Naive thymus-derived CD4-positive, alpha-beta T cell (primary cell): ENCODE measurements around the gene MC1R. TPM values are rescaled to one million over a fixed set of nuclear protein-coding genes. Genes with fewer than 3 reads are reported as not detected.

Experiments
- ATAC-seq: fragments of 150-1000 bp; cut with Tn5 transposase; 2 replicates; pipeline ENCODE4 v1.10.0; 2021; ENCODE audit warnings: mild to moderate bottlenecking, moderate library complexity
- CTCF ChIA-PET: fragments of 350-600 bp; sonication (Branson Sonifier 250); formaldehyde crosslinking; loops from one replicate; lab custom pipeline; 2021; ENCODE audit warnings: antibody characterized with exemption; lab: Charles Lee
- POLR2A ChIA-PET: fragments of 350-600 bp; sonication (Branson Sonifier 250); formaldehyde crosslinking; loops from one replicate; lab custom pipeline; 2021; ENCODE audit warnings: antibody characterized with exemption, inconsistent platforms; lab: Charles Lee
- DNase-seq, 9 donors: peaks; one replicate each; pipeline versions ENCODE4 v3.0.0 to v3.0.0-alpha.2; 2020 to 2022; ENCODE audit warnings: mixed read lengths in 1 of 9
- H3K27ac ChIP-seq: one replicate; pipeline ENCODE4 v1.7.0; 2013; ENCODE audit warnings: mild to moderate bottlenecking, low read depth, low read length, moderate library complexity
- H3K27me3 ChIP-seq, 2 donors: one replicate each; pipeline ENCODE4 v1.7.0; 2013; ENCODE audit warnings: low read length in 2 of 2, mild to moderate bottlenecking in 2 of 2, moderate library complexity in 2 of 2; ENCODE audit not compliant: control insufficient read depth in 2 of 2, insufficient read depth in 2 of 2
- H3K36me3 ChIP-seq, 3 experiments: 1 replicate in 2 of 3; 2 replicates in 1 of 3; pipeline ENCODE4 v1.7.0; 2013; ENCODE audit warnings: low read length in 3 of 3, mild to moderate bottlenecking in 3 of 3, moderate library complexity in 1 of 3; ENCODE audit not compliant: insufficient read depth in 3 of 3, control insufficient read depth in 2 of 3
- H3K4me1 ChIP-seq, 2 donors: one replicate each; pipeline ENCODE4 v1.7.0; 2013; ENCODE audit warnings: low read length in 2 of 2, mild to moderate bottlenecking in 2 of 2, moderate library complexity in 1 of 2; ENCODE audit not compliant: control insufficient read depth in 2 of 2, insufficient read depth in 2 of 2
- H3K4me3 ChIP-seq: 2 replicates; pipeline ENCODE4 v1.7.0; 2013; ENCODE audit warnings: mild to moderate bottlenecking, low read length
- H3K9me3 ChIP-seq, 3 experiments: 1 replicate in 2 of 3; 2 replicates in 1 of 3; pipeline ENCODE4 v1.7.0; 2013; ENCODE audit warnings: low read length in 3 of 3; ENCODE audit not compliant: control insufficient read depth in 2 of 3
- H3K27ac Mint-ChIP-seq, 9 donors: one replicate each; pipeline ENCODE4 v1.8.0; 2020 to 2022; ENCODE audit warnings: mixed read lengths in 9 of 9, mild to moderate bottlenecking in 8 of 9, moderate library complexity in 5 of 9, inconsistent platforms in 2 of 9
- H3K27me3 Mint-ChIP-seq, 5 donors: one replicate each; pipeline ENCODE4 v1.8.0; 2021 to 2022; ENCODE audit warnings: mixed read lengths in 5 of 5, mild to moderate bottlenecking in 1 of 5
- H3K36me3 Mint-ChIP-seq, 5 donors: one replicate each; pipeline ENCODE4 v1.8.0; 2020 to 2022; ENCODE audit warnings: mixed read lengths in 5 of 5, mild to moderate bottlenecking in 3 of 5, inconsistent platforms in 1 of 5
- H3K4me1 Mint-ChIP-seq, 7 donors: one replicate each; pipeline ENCODE4 v1.8.0; 2020 to 2022; ENCODE audit warnings: mixed read lengths in 7 of 7, mild to moderate bottlenecking in 3 of 7, inconsistent platforms in 1 of 7
- H3K4me3 Mint-ChIP-seq, 10 donors: one replicate each; pipeline ENCODE4 v1.8.0; 2020 to 2022; ENCODE audit warnings: mild to moderate bottlenecking in 10 of 10, mixed read lengths in 10 of 10, moderate library complexity in 6 of 10, inconsistent platforms in 2 of 10
- H3K9me3 Mint-ChIP-seq, 11 donors: one replicate each; pipeline ENCODE4 v1.8.0; 2020 to 2022; ENCODE audit warnings: mixed read lengths in 11 of 11, mild to moderate bottlenecking in 4 of 11, inconsistent platforms in 1 of 11, moderate library complexity in 1 of 11
- intact Hi-C, 2 donors: fragments of 100-400 bp; cut with micrococcal nuclease; formaldehyde crosslinking; loops; one replicate each; pipeline ENCODE4 v1.15.1; 2023
- polyA plus RNA-seq, 2 donors: library from polyadenylated mRNA; unstranded; fragments of 300-500 nt; fragmentation: Illumina TruSeq; gene quantifications; one replicate each; pipeline ENCODE4 v1.2.3, GENCODE V29; 2021
- total RNA-seq, 6 experiments: library from RNA in 5 of 6; stranded (reverse) in 5 of 6; gene quantifications; 1 replicate in 5 of 6; 2 replicates in 1 of 6; pipeline ENCODE4 v1.2.3 and lab custom pipeline; 2021 to 2026

Gene MC1R
- total and polyA plus RNA-seq, 7 experiments from 2014 or later: 0.14 to 13.9 (median 10.5) TPM

- Histone ChIP-seq H3K4me3 (no peak overlapping the region), H3K27ac (no peak overlapping the region), H3K4me1 (no peaks in the 10 kb centered on the region), H3K36me3 (peaks cover 0 to 64% (median 0%) of the 10 kb centered on the region in 3 experiments), H3K9me3 (no peaks in the 10 kb centered on the region), H3K27me3 (no peaks in the 10 kb centered on the region)
- H3K4me1 Mint-ChIP-seq: peaks cover 0 to 3% (median 0%) of the 10 kb centered on the region in 7 donors
- H3K9me3 Mint-ChIP-seq: no peaks in the 10 kb centered on the region
- no peak overlapping the region for H3K4me3 Mint-ChIP-seq
- no peak for DNase-seq
- ChIA-PET POLR2A (no interaction called here), CTCF (no interaction called here)
- ATAC-seq: no peak
- intact Hi-C loops: no loop called here
- no peak overlapping the region for H3K27ac Mint-ChIP-seq
- no peaks in the 10 kb centered on the region for H3K27me3 Mint-ChIP-seq
- peaks cover 2 to 24% (median 8%) of the 10 kb centered on the region in 5 donors for H3K36me3 Mint-ChIP-seq
Observed at GRCh38 chr16:89960966-89961365, 42.3 kb downstream of the MC1R start.

- POLR2A ChIA-PET: no interaction called here
- Histone ChIP-seq H3K9me3 (no peaks in the 10 kb centered on the region), H3K4me1 (no peaks in the 10 kb centered on the region), H3K36me3 (peaks cover 0 to 59% (median 0%) of the 10 kb centered on the region in 3 experiments), H3K27ac (no peak overlapping the region), H3K27me3 (no peaks in the 10 kb centered on the region), H3K4me3 (no peak overlapping the region)
- peaks cover 2 to 23% (median 8%) of the 10 kb centered on the region in 5 donors for H3K36me3 Mint-ChIP-seq
- H3K27me3 Mint-ChIP-seq: no peaks in the 10 kb centered on the region
- no peak overlapping the region for H3K27ac Mint-ChIP-seq
- no peak for ATAC-seq
- CTCF ChIA-PET: no interaction called here
- no peak overlapping the region for H3K4me3 Mint-ChIP-seq
- intact Hi-C loops: no loop called here
- DNase-seq: no peak
- peaks cover 0 to 3% (median 0%) of the 10 kb centered on the region in 7 donors for H3K4me1 Mint-ChIP-seq
- H3K9me3 Mint-ChIP-seq: no peaks in the 10 kb centered on the region
Observed at GRCh38 chr16:89961920-89962319, 43.3 kb downstream of the MC1R start.

- peaks cover 0 to 3% (median 0%) of the 10 kb centered on the region in 7 donors for H3K4me1 Mint-ChIP-seq
- no peaks in the 10 kb centered on the region for H3K27me3 ChIP-seq
- no peak overlapping the region for H3K27ac ChIP-seq
- no peak overlapping the region for H3K27ac Mint-ChIP-seq
- peaks cover 2 to 20% (median 8%) of the 10 kb centered on the region in 5 donors for H3K36me3 Mint-ChIP-seq
- H3K4me3 ChIP-seq: no peak overlapping the region
- H3K9me3 ChIP-seq: no peaks in the 10 kb centered on the region
- intact Hi-C loops: no loop called here
- no peak for DNase-seq
- POLR2A ChIA-PET: no interaction called here
- H3K9me3 Mint-ChIP-seq: no peaks in the 10 kb centered on the region
- H3K4me1 ChIP-seq: no peaks in the 10 kb centered on the region
- no peak overlapping the region for H3K4me3 Mint-ChIP-seq
- CTCF ChIA-PET: no interaction called here
- peaks cover 0 to 49% (median 0%) of the 10 kb centered on the region in 3 experiments for H3K36me3 ChIP-seq
- no peak for ATAC-seq
- H3K27me3 Mint-ChIP-seq: no peaks in the 10 kb centered on the region
Observed at GRCh38 chr16:89962754-89963498, 44.3 kb downstream of the MC1R start.

- intact Hi-C loops: no loop called here
- Mint-ChIP-seq H3K4me1 (peaks cover 0 to under 1% (median 0%) of the 10 kb centered on the region in 7 donors), H3K27ac (no peak overlapping the region), H3K27me3 (no peaks in the 10 kb centered on the region), H3K4me3 (no peak overlapping the region), H3K9me3 (no peaks in the 10 kb centered on the region), H3K36me3 (peaks cover 0 to 13% (median 6%) of the 10 kb centered on the region in 5 donors)
- Histone ChIP-seq H3K27ac (no peak overlapping the region), H3K36me3 (peaks cover 0 to 37% (median 0%) of the 10 kb centered on the region in 3 experiments), H3K4me1 (no peaks in the 10 kb centered on the region), H3K4me3 (no peak overlapping the region), H3K9me3 (no peaks in the 10 kb centered on the region), H3K27me3 (no peaks in the 10 kb centered on the region)
- CTCF ChIA-PET: interaction anchor here (0.5 kb wide), 1 partner anchor 352 kb away, joined by 4 read pairs; no protein-coding TSS in a partner anchor
- POLR2A ChIA-PET: no interaction called here
- ATAC-seq (no peak), DNase-seq (no peak)
Observed at GRCh38 chr16:89964201-89964600, 45.5 kb downstream of the MC1R start.

GRCh38 chr16:89965447-89966225 is 47.0 kb downstream of the MC1R start:
- Mint-ChIP-seq H3K9me3 (peaks cover 0 to 3% (median 0%) of the 10 kb centered on the region in 11 donors), H3K4me3 (no peak overlapping the region), H3K27ac (no peak overlapping the region), H3K4me1 (peaks cover 0 to 5% (median 0%) of the 10 kb centered on the region in 7 donors), H3K36me3 (peaks cover 0 to 13% (median 7%) of the 10 kb centered on the region in 5 donors), H3K27me3 (no peaks in the 10 kb centered on the region)
- POLR2A ChIA-PET: no interaction called here
- no peak for DNase-seq
- H3K36me3 ChIP-seq: peaks cover 0 to 25% (median 0%) of the 10 kb centered on the region in 3 experiments
- no peak for ATAC-seq
- H3K4me3 ChIP-seq: no peak overlapping the region
- CTCF ChIA-PET: no interaction called here
- H3K9me3 ChIP-seq: peaks cover 0 to 5% (median 0%) of the 10 kb centered on the region in 3 experiments
- H3K27me3 ChIP-seq: no peaks in the 10 kb centered on the region
- intact Hi-C loops: no loop called here
- H3K27ac ChIP-seq: no peak overlapping the region
- H3K4me1 ChIP-seq: no peaks in the 10 kb centered on the region

GRCh38 chr16:89966756-89967155 is 48.1 kb downstream of the MC1R start:
- peaks cover 0 to 19% (median 7%) of the 10 kb centered on the region in 5 donors for H3K36me3 Mint-ChIP-seq
- intact Hi-C loops: no loop called here
- no peak overlapping the region for H3K4me3 Mint-ChIP-seq
- no peaks in the 10 kb centered on the region for H3K27me3 Mint-ChIP-seq
- peaks cover 0 to 5% (median 0%) of the 10 kb centered on the region in 11 donors for H3K9me3 Mint-ChIP-seq
- Histone ChIP-seq H3K4me3 (no peak overlapping the region), H3K27me3 (no peaks in the 10 kb centered on the region), H3K36me3 (peaks cover 0 to 14% (median 0%) of the 10 kb centered on the region in 3 experiments), H3K27ac (no peak overlapping the region), H3K9me3 (peaks cover 0 to 5% (median 0%) of the 10 kb centered on the region in 3 experiments), H3K4me1 (peaks cover 6 to 8% of the 10 kb centered on the region in 2 donors)
- ChIA-PET POLR2A (no interaction called here), CTCF (no interaction called here)
- no peak overlapping the region for H3K27ac Mint-ChIP-seq
- ATAC-seq: no peak
- peaks cover 0 to 17% (median 11%) of the 10 kb centered on the region in 7 donors for H3K4me1 Mint-ChIP-seq
- no peak for DNase-seq
